IMR-90 (cell line): ENCODE measurements around the gene RSU1. TPM values are rescaled to one million over a fixed set of nuclear protein-coding genes. Genes with fewer than 3 reads are reported as not detected.

ENCODE experiments used
- ATAC-seq: fragments of 200-7000 bp; cut with Tn5 transposase; 2 replicates; pipeline ENCODE4 v1.9.1; 2020; ENCODE audit warnings: low read depth, mild to moderate bottlenecking, moderate library complexity
- BruUV-seq: library from RNA; stranded (reverse); fragments of 400-500 nt; replicated peaks from 2 replicates; lab custom pipeline; 2021; lab: Mats Ljungman, UMichigan
- CTCF ChIA-PET: fragments of 300-600 bp; formaldehyde crosslinking; extraction: SDS; loops from one replicate; lab custom pipeline; 2021; ENCODE audit warnings: antibody characterized with exemption; lab: Yijun Ruan, JAX
- POLR2A ChIA-PET: fragments of 300-600 bp; sonication (Branson Sonifier 250); formaldehyde crosslinking; loops from one replicate; lab custom pipeline; 2022; ENCODE audit warnings: antibody characterized with exemption; ENCODE audit not compliant: unreplicated experiment; lab: Charles Lee
- DNase-seq: peaks from one replicate; pipeline ENCODE4 v3.0.0; 2013
- H2AFZ ChIP-seq: replicated peaks from 2 replicates; pipeline ENCODE3; 2013; ENCODE audit warnings: low read length, mild to moderate bottlenecking; ENCODE audit not compliant: poor library complexity
- H2AK5ac ChIP-seq: 2 replicates; pipeline ENCODE4 v1.6.1; 2013; ENCODE audit warnings: low read depth, low read length, inconsistent platforms
- H2AK9ac ChIP-seq: replicated peaks from 2 replicates; pipeline ENCODE3; 2013; ENCODE audit warnings: mild to moderate bottlenecking, low read depth, low read length, moderate library complexity; ENCODE audit not compliant: poor library complexity
- H2BK120ac ChIP-seq: 2 replicates; pipeline ENCODE4 v1.6.1; 2013; ENCODE audit warnings: low read depth, low read length, inconsistent platforms
- H2BK15ac ChIP-seq: 3 replicates; pipeline ENCODE4 v1.6.1; 2013; ENCODE audit warnings: low read depth, low read length, inconsistent platforms
- H2BK20ac ChIP-seq: 2 replicates; pipeline ENCODE4 v1.6.1; 2013; ENCODE audit warnings: low read depth, mild to moderate bottlenecking, inconsistent platforms, low read length, moderate library complexity
- H2BK5ac ChIP-seq: 2 replicates; pipeline ENCODE4 v1.6.1; 2013; ENCODE audit warnings: mild to moderate bottlenecking, low read depth, low read length, inconsistent platforms; ENCODE audit not compliant: poor library complexity, severe bottlenecking
- H3K14ac ChIP-seq: replicated peaks from 2 replicates; pipeline ENCODE4 v1.6.1; 2013; ENCODE audit warnings: low read depth, low read length, inconsistent platforms
- H3K18ac ChIP-seq: 2 replicates; pipeline ENCODE4 v1.6.1; 2013; ENCODE audit warnings: low read depth, low read length, control low read depth
- H3K23ac ChIP-seq: 2 replicates; pipeline ENCODE4 v1.6.1; 2013; ENCODE audit warnings: low read depth, low read length, inconsistent platforms
- H3K27ac ChIP-seq: 2 replicates; pipeline ENCODE4 v1.5.1; 2013; ENCODE audit warnings: mild to moderate bottlenecking, control low read depth, low read length; ENCODE audit not compliant: insufficient read depth
- H3K27me3 ChIP-seq: 2 replicates; pipeline ENCODE4 v1.6.1; 2013; ENCODE audit warnings: low read length; ENCODE audit not compliant: control insufficient read depth, insufficient read depth
- H3K36me3 ChIP-seq: 2 replicates; pipeline ENCODE4 v1.6.1; 2013; ENCODE audit warnings: low read length, mixed read lengths; ENCODE audit not compliant: control insufficient read depth, insufficient read depth
- H3K4ac ChIP-seq: 2 replicates; pipeline ENCODE4 v1.6.1; 2013; ENCODE audit warnings: low read depth, low read length, inconsistent platforms
- H3K4me1 ChIP-seq: 2 replicates; pipeline ENCODE4 v1.6.1; 2013; ENCODE audit warnings: low read length, mixed read lengths; ENCODE audit not compliant: control insufficient read depth, insufficient read depth
- H3K4me2 ChIP-seq: 2 replicates; pipeline ENCODE4 v1.6.1; 2013; ENCODE audit warnings: low read depth, mild to moderate bottlenecking, control low read depth, low read length, moderate library complexity
- H3K4me3 ChIP-seq: 2 replicates; pipeline ENCODE4 v1.5.1; 2013; ENCODE audit warnings: low read depth, mild to moderate bottlenecking, control low read depth, low read length, moderate library complexity; ENCODE audit not compliant: insufficient read depth
- H3K56ac ChIP-seq: 2 replicates; pipeline ENCODE4 v1.6.1; 2013; ENCODE audit warnings: low read length, inconsistent platforms; ENCODE audit not compliant: insufficient read depth; ENCODE audit errors: extremely low read depth
- H3K79me1 ChIP-seq, 2 experiments: 2 replicates each; pipeline ENCODE4 v1.6.1; 2013; ENCODE audit warnings: low read length in 2 of 2, inconsistent platforms in 1 of 2, low read depth in 1 of 2
- H3K9ac ChIP-seq: 2 replicates; pipeline ENCODE4 v1.6.1; 2013; ENCODE audit warnings: low read depth, low read length, control low read depth
- H3K9me1 ChIP-seq: 2 replicates; pipeline ENCODE4 v1.6.1; 2013; ENCODE audit warnings: low read length, inconsistent platforms; ENCODE audit not compliant: insufficient read depth
- H3K9me3 ChIP-seq: 2 replicates; pipeline ENCODE4 v1.6.1; 2013; ENCODE audit warnings: low read length; ENCODE audit not compliant: control insufficient read depth, insufficient read depth
- H4K20me1 ChIP-seq: 2 replicates; pipeline ENCODE4 v1.6.1; 2013; ENCODE audit warnings: low read length, inconsistent platforms; ENCODE audit not compliant: insufficient read depth
- H4K5ac ChIP-seq: 2 replicates; pipeline ENCODE4 v1.6.1; 2013; ENCODE audit warnings: mild to moderate bottlenecking, low read depth, low read length, control low read depth
- H4K8ac ChIP-seq, 2 experiments: 2 replicates each; pipeline ENCODE4 v1.6.1; 2013; ENCODE audit warnings: low read depth in 2 of 2, low read length in 2 of 2, control low read depth in 1 of 2, inconsistent platforms in 1 of 2
- H4K91ac ChIP-seq: 2 replicates; pipeline ENCODE4 v1.6.1; 2013; ENCODE audit warnings: low read depth, low read length, inconsistent platforms; ENCODE audit not compliant: insufficient read depth
- BHLHE40 ChIP-seq: fragments of 150-350 bp; IDR thresholded peaks from 2 replicates; pipeline ENCODE4 v1.6.1; 2016; ENCODE audit warnings: mild to moderate bottlenecking, low read depth, low read length
- CEBPB ChIP-seq: IDR thresholded peaks from 2 replicates; pipeline ENCODE4 v1.6.1; 2012; ENCODE audit warnings: low read depth, low read length, improper control_type of control experiment
- CHD1 ChIP-seq: IDR thresholded peaks from 2 replicates; pipeline ENCODE4 v1.6.1; 2012; ENCODE audit warnings: low read depth, low read length, improper control_type of control experiment
- FOS ChIP-seq: fragments of 150-350 bp; IDR thresholded peaks from 2 replicates; pipeline ENCODE4 v1.6.1; 2016; ENCODE audit warnings: low read depth, low read length
- MAFK ChIP-seq: IDR thresholded peaks from 2 replicates; pipeline ENCODE4 v1.6.1; 2012; ENCODE audit warnings: low read depth, low read length, improper control_type of control experiment
- MAZ ChIP-seq: IDR thresholded peaks from 2 replicates; pipeline ENCODE4 v1.6.1; 2012; ENCODE audit warnings: low read depth, mild to moderate bottlenecking, low read length, improper control_type of control experiment, moderate library complexity, borderline replicate concordance
- MXI1 ChIP-seq: IDR thresholded peaks from 2 replicates; pipeline ENCODE4 v1.6.1; 2012; ENCODE audit warnings: low read depth, mild to moderate bottlenecking, low read length, moderate library complexity, borderline replicate concordance
- NFE2L2 ChIP-seq: fragments of 150-350 bp; IDR thresholded peaks from 2 replicates; pipeline ENCODE4 v1.6.1; 2016; ENCODE audit warnings: low read depth, mild to moderate bottlenecking, low read length
- POLR2A ChIP-seq: IDR thresholded peaks from 2 replicates; pipeline ENCODE4 v1.6.1; 2012; ENCODE audit warnings: mild to moderate bottlenecking, low read depth, low read length
- RAD21 ChIP-seq: IDR thresholded peaks from 2 replicates; pipeline ENCODE4 v1.6.1; 2012; ENCODE audit warnings: low read length, improper control_type of control experiment
- RCOR1 ChIP-seq: IDR thresholded peaks from 2 replicates; pipeline ENCODE4 v1.6.1; 2012; ENCODE audit warnings: mild to moderate bottlenecking, low read length, improper control_type of control experiment; ENCODE audit not compliant: insufficient replicate concordance
- RFX5 ChIP-seq: IDR thresholded peaks from 2 replicates; pipeline ENCODE4 v1.8.0; 2012; ENCODE audit warnings: low read depth, mild to moderate bottlenecking, low read length, moderate library complexity
- SMC3 ChIP-seq: fragments of 150-350 bp; IDR thresholded peaks from 2 replicates; pipeline ENCODE4 v1.6.1; 2016; ENCODE audit warnings: low read depth, mild to moderate bottlenecking, antibody characterized with exemption, low read length, moderate library complexity
- USF2 ChIP-seq: fragments of 150-350 bp; IDR thresholded peaks from 2 replicates; pipeline ENCODE4 v1.6.1; 2017; ENCODE audit warnings: mild to moderate bottlenecking, antibody characterized with exemption, low read length, low read depth
- WGBS, 2 experiments: methylation state at CpG; one replicate each; pipeline versions ENCODE4 v1.1.5 to v1.1.7; 2013; ENCODE audit warnings: missing lambda C conversion rate in 2 of 2; ENCODE audit not compliant: insufficient read length in 1 of 2; ENCODE audit errors: extremely low coverage in 2 of 2; 5-methylcytosine and 5-hydroxymethylcytosine counted together
- dilution Hi-C: fragments of 300-500 bp; cut with HindIII; formaldehyde crosslinking; loops from one replicate; pipeline ENCODE4 v1.14.3; 2018; ENCODE audit warnings: low sequenced_read_pairs; ENCODE audit not compliant: unreplicated experiment
- in situ Hi-C: fragments of 300-500 bp; cut with MboI; formaldehyde crosslinking; loops from 3 replicates; pipeline ENCODE4 v1.14.3; 2019; ENCODE audit warnings: low sequenced_read_pairs, inconsistent platforms, mixed read lengths
- intact Hi-C: fragments of 100-400 bp; cut with micrococcal nuclease; formaldehyde crosslinking; loops from 2 replicates; pipeline ENCODE4 v1.10.0; 2022
- polyA plus RNA-seq, 3 experiments: library from polyadenylated mRNA; depleted of rRNA; stranded (reverse); fragments of >200 nt; gene quantifications; 2 replicates each; pipeline ENCODE4 v1.2.3, GENCODE V29; 2012; ENCODE audit warnings: low replicate concordance in 1 of 3
- total RNA-seq: library from RNA; depleted of rRNA; stranded (reverse); fragments of >200 nt; gene quantifications from 2 replicates; pipeline ENCODE4 v1.2.3, GENCODE V29; 2012
- TF ChIP-seq, protein P1 (sequence below): fragments of 150-350 bp; IDR thresholded peaks from 2 replicates; pipeline ENCODE4 v1.6.1; 2016; ENCODE audit warnings: low read depth, mild to moderate bottlenecking, low read length, moderate library complexity, borderline replicate concordance
- TF ChIP-seq, protein P2 (sequence below): conservative IDR thresholded peaks from 2 replicates; pipeline ENCODE4 v1.5.1; 2012; ENCODE audit warnings: mild to moderate bottlenecking, low read depth, low read length, improper control_type of control experiment

Gene RSU1
- total and polyA plus RNA-seq, 2 of the 4 experiments (the other 2 are of a cell fraction): 134 to 148 TPM

DNA sequence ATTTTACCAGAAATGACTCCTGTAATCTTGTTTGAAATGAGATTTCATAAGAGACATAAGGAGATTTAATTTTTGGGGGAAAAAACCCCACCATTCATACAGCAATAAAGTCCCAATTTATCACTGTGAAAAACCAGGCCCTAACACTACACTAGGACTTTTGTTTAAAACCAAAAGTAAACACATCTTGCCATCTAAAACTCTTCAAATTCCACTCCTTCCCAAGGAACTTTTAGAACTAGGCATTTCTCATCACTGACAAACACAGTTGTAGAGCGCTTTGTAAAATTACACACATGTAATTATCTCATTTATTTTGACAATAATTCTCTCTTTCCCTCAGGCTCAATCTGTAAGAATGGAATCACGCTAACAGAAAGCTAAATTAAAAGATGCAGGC is 167.5 kb downstream of the RSU1 start:
- intact Hi-C loops (no loop called here), dilution Hi-C loops (no loop called here), in situ Hi-C loops (no loop called here)
- no peak overlapping the region for H4K8ac ChIP-seq
- no peaks in the 10 kb centered on the region for H3K27me3 ChIP-seq
- H3K4me3 ChIP-seq: no peak overlapping the region
- no peaks in the 10 kb centered on the region for H4K20me1 ChIP-seq
- no peak overlapping the region for H3K4ac ChIP-seq
- no peak overlapping the region for H2BK120ac ChIP-seq
- no peak overlapping the region for H3K14ac ChIP-seq
- POLR2A ChIA-PET: no interaction called here
- H2BK20ac ChIP-seq: no peak overlapping the region
- H2AK9ac ChIP-seq: no peak overlapping the region
- H2BK5ac ChIP-seq: no peak overlapping the region
- no peak overlapping the region for H2BK15ac ChIP-seq
- H3K4me1 ChIP-seq: peaks cover 2% of the 10 kb centered on the region
- no peaks in the 10 kb centered on the region for H3K9me3 ChIP-seq
- peak; percentile 21 for DNase-seq
- WGBS, 2 experiments: no CpG with 5 or more reads among the region's 2 CpGs
- no peak overlapping the region for H3K4me2 ChIP-seq
- no peak overlapping the region for H3K27ac ChIP-seq
- ATAC-seq: peak; percentile 75
- TF ChIP-seq, protein P1, sequence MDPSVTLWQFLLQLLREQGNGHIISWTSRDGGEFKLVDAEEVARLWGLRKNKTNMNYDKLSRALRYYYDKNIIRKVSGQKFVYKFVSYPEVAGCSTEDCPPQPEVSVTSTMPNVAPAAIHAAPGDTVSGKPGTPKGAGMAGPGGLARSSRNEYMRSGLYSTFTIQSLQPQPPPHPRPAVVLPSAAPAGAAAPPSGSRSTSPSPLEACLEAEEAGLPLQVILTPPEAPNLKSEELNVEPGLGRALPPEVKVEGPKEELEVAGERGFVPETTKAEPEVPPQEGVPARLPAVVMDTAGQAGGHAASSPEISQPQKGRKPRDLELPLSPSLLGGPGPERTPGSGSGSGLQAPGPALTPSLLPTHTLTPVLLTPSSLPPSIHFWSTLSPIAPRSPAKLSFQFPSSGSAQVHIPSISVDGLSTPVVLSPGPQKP: no peak
- TF ChIP-seq, protein P2, sequence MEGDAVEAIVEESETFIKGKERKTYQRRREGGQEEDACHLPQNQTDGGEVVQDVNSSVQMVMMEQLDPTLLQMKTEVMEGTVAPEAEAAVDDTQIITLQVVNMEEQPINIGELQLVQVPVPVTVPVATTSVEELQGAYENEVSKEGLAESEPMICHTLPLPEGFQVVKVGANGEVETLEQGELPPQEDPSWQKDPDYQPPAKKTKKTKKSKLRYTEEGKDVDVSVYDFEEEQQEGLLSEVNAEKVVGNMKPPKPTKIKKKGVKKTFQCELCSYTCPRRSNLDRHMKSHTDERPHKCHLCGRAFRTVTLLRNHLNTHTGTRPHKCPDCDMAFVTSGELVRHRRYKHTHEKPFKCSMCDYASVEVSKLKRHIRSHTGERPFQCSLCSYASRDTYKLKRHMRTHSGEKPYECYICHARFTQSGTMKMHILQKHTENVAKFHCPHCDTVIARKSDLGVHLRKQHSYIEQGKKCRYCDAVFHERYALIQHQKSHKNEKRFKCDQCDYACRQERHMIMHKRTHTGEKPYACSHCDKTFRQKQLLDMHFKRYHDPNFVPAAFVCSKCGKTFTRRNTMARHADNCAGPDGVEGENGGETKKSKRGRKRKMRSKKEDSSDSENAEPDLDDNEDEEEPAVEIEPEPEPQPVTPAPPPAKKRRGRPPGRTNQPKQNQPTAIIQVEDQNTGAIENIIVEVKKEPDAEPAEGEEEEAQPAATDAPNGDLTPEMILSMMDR: no peak
- TF ChIP-seq MAFK (no peak), NFE2L2 (no peak), RFX5 (no peak), CHD1 (no peak), RAD21 (no peak), MAZ (no peak), SMC3 (no peak), CEBPB (no peak), POLR2A (no peak), RCOR1 (no peak), BHLHE40 (no peak), USF2 (no peak), FOS (no peak), MXI1 (no peak)
- H4K91ac ChIP-seq: no peak overlapping the region
- no peak overlapping the region for H2AFZ ChIP-seq
- no TSS peak for BruUV-seq
- H2AK5ac ChIP-seq: no peak overlapping the region
- H3K36me3 ChIP-seq: no peaks in the 10 kb centered on the region
- H3K9ac ChIP-seq: no peak overlapping the region
- CTCF ChIA-PET: interaction anchor here (0.5 kb wide), 1 partner anchor 760 kb away, joined by 3 read pairs; no protein-coding TSS in a partner anchor
- peaks cover 9 to 17% of the 10 kb centered on the region in 2 experiments for H3K79me1 ChIP-seq
- no peak overlapping the region for H3K18ac ChIP-seq
- no peak overlapping the region for H4K5ac ChIP-seq
- H3K23ac ChIP-seq: no peak overlapping the region
- H3K9me1 ChIP-seq: no peaks in the 10 kb centered on the region; the same call in 1 of the 2 replicates
- no peak overlapping the region for H3K56ac ChIP-seq
